Measurements from ENCODE around the gene TSR1. TPM values are rescaled to one million over a fixed set of nuclear protein-coding genes. Genes with fewer than 3 reads are reported as not detected.

The TSR1 gene
- total and polyA plus RNA-seq, 9 of the 15 experiments (the other 6 are each of a cell fraction or from before 2014, with no cell fraction given) = 16.4 to 87.5 (median 55.2) TPM

DNA sequence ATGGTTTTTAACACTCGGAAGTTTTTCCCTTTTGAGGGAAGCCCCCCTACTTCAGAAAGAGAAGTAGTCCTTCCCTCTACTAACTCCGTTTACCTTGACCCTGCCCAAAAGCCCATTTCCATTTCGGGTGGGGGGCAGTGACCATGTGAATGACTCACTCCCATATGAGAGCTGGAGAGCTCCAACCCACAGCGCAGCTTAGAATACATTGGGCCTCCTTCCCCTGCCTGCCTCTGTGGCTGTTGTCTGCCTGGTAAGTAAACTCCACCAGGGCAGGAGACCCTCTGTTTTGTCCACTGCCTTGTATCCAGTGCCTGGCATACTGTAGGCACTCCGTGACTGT, 2.0 kb upstream of the TSR1 start (continued):
- no peak for TF ChIP-seq BRF1 (IDR thresholded peaks at IDR 0.05; ENCODE audit: borderline replicate concordance, extremely low read depth, insufficient read length)
- TF ChIP-seq RBM14 (IDR thresholded peaks at IDR 0.05; ENCODE audit: borderline replicate concordance, insufficient read depth, low read depth, low read length) = no peak
- no peak for TF ChIP-seq ZNF830 (CRISPR knock-in tag; IDR thresholded peaks at IDR 0.05)

DNA sequence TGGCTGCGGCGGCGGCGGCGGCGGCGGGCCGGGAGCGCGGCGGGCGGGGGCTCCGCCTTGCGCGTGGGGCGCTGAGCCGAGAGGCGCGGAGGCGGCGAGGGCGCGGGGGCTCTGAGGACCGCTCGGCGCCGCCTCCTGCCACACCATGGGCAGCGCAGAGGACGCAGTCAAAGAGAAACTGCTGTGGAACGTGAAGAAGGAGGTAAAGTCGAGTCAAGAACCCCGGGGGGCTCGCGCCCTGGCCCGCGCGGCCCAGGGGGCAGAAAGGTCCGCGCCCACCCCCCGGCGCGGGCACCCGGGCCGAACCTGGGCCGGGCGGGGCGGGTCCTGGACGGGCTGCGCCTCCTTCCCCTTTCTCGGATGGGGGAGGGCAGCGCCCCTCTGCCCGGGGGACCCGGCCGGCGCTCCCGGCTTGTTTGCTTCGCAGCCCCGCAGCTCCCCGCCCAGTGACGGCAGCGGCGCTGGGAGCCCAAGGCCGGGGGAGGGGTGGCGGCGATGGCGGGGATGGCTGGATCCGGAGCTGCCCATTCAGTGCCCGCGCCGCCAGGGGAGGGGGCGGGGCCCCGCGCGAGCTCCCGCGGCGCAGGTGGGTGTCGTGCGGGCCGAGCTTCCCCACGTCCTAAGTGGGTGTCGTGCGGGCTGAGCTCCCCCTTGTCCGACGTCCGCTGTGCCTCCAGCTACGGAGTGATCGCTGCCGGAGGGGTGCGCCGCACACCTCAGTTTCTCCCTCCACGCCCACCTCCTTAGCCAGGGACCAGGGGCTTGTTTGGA, 1.5 kb upstream of the TSR1 start:
- no TSS peak for BruUV-seq (replicated peaks)
- ChIA-PET CTCF (ENCODE audit: low intra/inter-chr PET ratio) (no interaction called here), POLR2A (interaction anchor here (0.5 to 1.1 kb wide), 5 partner anchors 10 to 1995 kb away, joined by 3 to 5 read pairs (median 3); no protein-coding TSS in a partner anchor)
- ATAC-seq = peak; percentile 44
- Histone ChIP-seq H3K9ac (ENCODE audit: insufficient read depth in 1 of 2, low read depth in 2 of 2, low read length in 2 of 2) (peak overlapping the region; percentile 73 to 97; a peak in 3 of 4 replicates), H3K27me3 (ENCODE audit: control insufficient read depth in 2 of 2, insufficient read depth in 2 of 2, low read length in 2 of 2) (no peaks in the 10 kb centered on the region), H3K4me1 (replicated peaks in 1 of 2; ENCODE audit: control insufficient read depth in 2 of 2, insufficient read depth in 2 of 2, low read length in 2 of 2) (peaks cover 16 to 21% of the 10 kb centered on the region in 2 experiments; a peak in 4 of 5 replicates), H3K4me2 (ENCODE audit: insufficient read depth, low read length) (peak overlapping the region; percentile 93), H3K27ac (ENCODE audit: extremely low read depth, low read depth, low read length) (peak overlapping the region; percentile 81; the same call in 2 of the 3 replicates), H3K79me2 (ENCODE audit: control insufficient read depth, insufficient read depth, low read length) (peaks cover 51% of the 10 kb centered on the region), H3K9me3 (replicated peaks; ENCODE audit: control insufficient read depth, insufficient read depth, low read depth, low read length) (no peaks in the 10 kb centered on the region; the same call in 1 of the 2 replicates), H2AFZ (ENCODE audit: low read depth, low read length) (peak overlapping the region; percentile 72), H3K9me1 (ENCODE audit: control insufficient read depth, insufficient read depth, low read length) (no peaks in the 10 kb centered on the region), H3K4me3 (peak overlapping the region; percentile 68), H3K36me3 (ENCODE audit: control insufficient read depth, insufficient read depth, low read length) (peaks cover 33% of the 10 kb centered on the region), H4K20me1 (replicated peaks; ENCODE audit: control insufficient read depth, insufficient read depth, low read length) (no peaks in the 10 kb centered on the region)
- peak; percentile 42 to 76 (median 69) for DNase-seq (ENCODE audit: extremely low read depth in 1 of 4, low spot score in 3 of 4)
- in situ Hi-C loops (cut with MboI) (no loop called here), intact Hi-C loops (cut with micrococcal nuclease) (no loop called here)
- WGBS (ENCODE audit: insufficient coverage, low coverage, missing lambda C conversion rate) = 4% methylated on average over 15 of the region's 92 CpGs
- no peak for FAIRE-seq
- TF ChIP-seq PHF8 (IDR thresholded peaks at IDR 0.05; ENCODE audit: borderline replicate concordance, low read length) (peak; percentile 45; the same call in 1 of the 2 replicates), TAF1 (IDR thresholded peaks at IDR 0.05; ENCODE audit: control insufficient read depth, extremely low read depth, insufficient read depth, low read length, severe bottlenecking) (peak; percentile 30), GABPA (tag; conservative IDR thresholded peaks at IDR 0.05; ENCODE audit: low read depth) (no peak), MAZ (CRISPR knock-in tag; conservative IDR thresholded peaks at IDR 0.05 in 1 of 2, IDR thresholded peaks at IDR 0.05 in 1 of 2) (peak in 1 of 2 experiments; percentile 23; a peak in 1 of 4 replicates), ZNF184 (CRISPR knock-in tag; IDR thresholded peaks at IDR 0.05) (no peak), HNRNPL (IDR thresholded peaks at IDR 0.05; ENCODE audit: low read depth, low read length) (peak; percentile 68; the same call in 1 of the 2 replicates)
- TF ChIP-seq, protein P1, sequence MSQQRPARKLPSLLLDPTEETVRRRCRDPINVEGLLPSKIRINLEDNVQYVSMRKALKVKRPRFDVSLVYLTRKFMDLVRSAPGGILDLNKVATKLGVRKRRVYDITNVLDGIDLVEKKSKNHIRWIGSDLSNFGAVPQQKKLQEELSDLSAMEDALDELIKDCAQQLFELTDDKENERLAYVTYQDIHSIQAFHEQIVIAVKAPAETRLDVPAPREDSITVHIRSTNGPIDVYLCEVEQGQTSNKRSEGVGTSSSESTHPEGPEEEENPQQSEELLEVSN (IDR thresholded peaks at IDR 0.05; ENCODE audit: borderline replicate concordance in 1 of 2, extremely low read depth in 1 of 2, insufficient read depth in 1 of 2, insufficient read length in 1 of 2, low read depth in 1 of 2, low read length in 1 of 2, poor library complexity in 1 of 2, severe bottlenecking in 1 of 2) = peak; percentile 28 to 46
- TF ChIP-seq, protein P2, sequence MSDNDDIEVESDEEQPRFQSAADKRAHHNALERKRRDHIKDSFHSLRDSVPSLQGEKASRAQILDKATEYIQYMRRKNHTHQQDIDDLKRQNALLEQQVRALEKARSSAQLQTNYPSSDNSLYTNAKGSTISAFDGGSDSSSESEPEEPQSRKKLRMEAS (CRISPR knock-in tag; IDR thresholded peaks at IDR 0.05) = 0 out of 2 replicates have a peak, but pooled peaks have one; percentile 13
- TF ChIP-seq, protein P3, sequence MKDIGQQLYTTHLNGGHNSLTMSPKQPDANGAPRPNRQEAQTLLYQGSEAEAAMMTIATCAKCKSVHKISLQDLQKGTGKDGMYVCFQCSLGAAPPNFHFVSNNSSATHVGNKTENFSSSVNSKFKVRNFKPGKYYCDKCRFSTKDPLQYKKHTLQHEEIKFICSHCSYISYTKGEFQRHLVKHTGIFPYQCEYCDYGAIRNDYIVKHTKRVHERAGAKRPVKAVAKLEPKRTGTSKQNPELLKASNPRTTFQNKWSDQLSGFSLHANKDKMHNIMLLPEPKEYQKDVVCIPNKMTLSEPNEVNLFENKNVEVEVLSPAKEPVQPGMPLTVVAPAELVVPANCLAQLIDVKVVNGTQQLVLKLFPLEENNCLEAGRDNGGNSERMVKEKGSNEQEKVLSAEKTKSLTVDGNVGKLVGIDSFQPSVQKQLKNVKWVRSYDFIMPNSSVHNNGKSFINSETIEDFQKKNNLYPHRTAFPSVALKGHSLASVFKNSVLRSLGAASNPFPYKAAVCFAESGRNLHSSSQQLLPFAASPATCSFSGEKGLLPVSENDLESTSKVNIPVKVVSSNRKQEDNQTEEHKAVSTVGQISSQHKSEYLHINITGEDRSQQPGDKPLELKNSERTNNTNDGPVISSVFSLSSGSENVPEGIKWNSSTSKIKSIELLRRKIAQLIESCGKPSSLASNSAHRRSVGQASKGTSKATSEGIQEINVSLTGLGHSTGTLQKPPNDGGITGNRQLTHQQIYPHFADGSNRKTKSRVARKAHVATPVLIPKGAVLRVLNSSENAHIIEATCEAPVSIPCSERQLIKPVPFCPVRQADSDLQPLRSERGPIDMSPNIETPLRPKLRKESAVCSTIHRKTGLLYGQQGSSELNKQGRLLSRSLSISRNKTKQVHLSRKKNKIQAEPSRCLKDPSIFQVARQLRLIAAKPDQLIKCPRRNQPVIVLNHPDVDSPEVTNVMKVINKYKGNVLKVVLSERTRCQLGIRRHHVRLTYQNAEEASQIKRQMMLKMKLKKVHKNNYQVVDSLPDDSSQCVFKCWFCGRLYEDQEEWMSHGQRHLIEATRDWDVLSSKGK (CRISPR knock-in tag; IDR thresholded peaks at IDR 0.05) = no peak
